Right lobe of liver (tissue), 4 donors: Measurements from ENCODE around the gene RGS14.

Experiments used
- POLR2A ChIP-seq: fragments of 450-650 bp; IDR thresholded peaks from one replicate; pipeline ENCODE4 v1.6.1; 2017; ENCODE audit warnings: antibody characterized with exemption, mild to moderate bottlenecking
- TF ChIP-seq, protein P1 (sequence below), 4 donors: fragments of 200-600 bp in 3 of 4; fragments of 450-650 bp in 1 of 4; IDR thresholded peaks; one replicate each; pipeline versions ENCODE4 v1.5.1 to v1.8.0; 2016 to 2022; ENCODE audit warnings: antibody characterized with exemption in 4 of 4, mild to moderate bottlenecking in 2 of 4
- donor health status: DM: no; HTN: no; CAD: no.
- donor health status: DM: no; HTN: no; CAD: no.
- donor health status: DM: no; HTN: yes; CAD: no.

DNA sequence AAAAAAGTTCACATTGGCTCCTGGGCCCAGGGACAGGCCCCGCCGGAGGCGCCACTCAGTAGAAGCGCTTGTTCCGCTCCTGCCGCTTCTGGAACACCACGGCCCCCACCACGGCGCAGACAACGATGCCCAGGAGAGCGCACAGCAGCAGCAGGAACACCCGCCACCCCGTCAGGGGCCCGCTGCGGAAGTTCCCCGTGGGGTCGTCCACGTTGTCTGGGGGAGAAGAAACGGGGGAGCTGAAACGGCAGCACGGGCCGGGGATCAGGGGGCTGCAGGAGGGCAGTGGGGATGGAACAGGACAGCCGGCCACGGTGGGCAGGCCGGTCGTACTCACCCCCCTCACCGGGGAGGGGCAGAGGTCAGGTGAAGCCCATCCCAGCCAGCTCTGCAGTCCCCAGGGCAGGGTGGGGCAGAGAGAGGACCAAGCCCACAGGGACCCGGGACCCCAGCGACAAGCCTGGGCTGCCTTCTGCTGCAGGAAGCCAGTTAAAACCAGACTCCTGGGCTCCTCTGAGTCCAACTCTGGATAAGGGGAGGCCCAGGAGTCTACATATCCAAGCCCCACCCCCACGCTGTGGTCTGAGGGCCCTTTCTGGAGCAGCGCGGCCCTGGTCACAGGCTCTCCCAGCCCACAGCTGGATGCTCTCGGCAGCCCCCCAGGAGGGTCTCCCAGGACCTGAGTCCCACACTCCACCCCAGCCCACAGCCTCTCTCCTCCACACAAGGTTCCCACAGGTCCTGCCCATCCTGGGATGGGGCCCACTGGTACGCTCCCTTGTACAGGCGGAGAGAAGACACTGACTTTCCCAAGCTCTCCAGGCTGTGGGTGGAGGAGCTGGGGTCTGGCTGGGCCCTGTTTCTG, 25.5 kb upstream of the RGS14 start:
- TF ChIP-seq, protein P1, sequence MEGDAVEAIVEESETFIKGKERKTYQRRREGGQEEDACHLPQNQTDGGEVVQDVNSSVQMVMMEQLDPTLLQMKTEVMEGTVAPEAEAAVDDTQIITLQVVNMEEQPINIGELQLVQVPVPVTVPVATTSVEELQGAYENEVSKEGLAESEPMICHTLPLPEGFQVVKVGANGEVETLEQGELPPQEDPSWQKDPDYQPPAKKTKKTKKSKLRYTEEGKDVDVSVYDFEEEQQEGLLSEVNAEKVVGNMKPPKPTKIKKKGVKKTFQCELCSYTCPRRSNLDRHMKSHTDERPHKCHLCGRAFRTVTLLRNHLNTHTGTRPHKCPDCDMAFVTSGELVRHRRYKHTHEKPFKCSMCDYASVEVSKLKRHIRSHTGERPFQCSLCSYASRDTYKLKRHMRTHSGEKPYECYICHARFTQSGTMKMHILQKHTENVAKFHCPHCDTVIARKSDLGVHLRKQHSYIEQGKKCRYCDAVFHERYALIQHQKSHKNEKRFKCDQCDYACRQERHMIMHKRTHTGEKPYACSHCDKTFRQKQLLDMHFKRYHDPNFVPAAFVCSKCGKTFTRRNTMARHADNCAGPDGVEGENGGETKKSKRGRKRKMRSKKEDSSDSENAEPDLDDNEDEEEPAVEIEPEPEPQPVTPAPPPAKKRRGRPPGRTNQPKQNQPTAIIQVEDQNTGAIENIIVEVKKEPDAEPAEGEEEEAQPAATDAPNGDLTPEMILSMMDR (IDR thresholded peaks at IDR 0.05) = no peak
- no peak for TF ChIP-seq POLR2A
